ENCODE measurements around the gene RMDN3.
A peak's percentile ranks its signal among the peaks of the same experiment; 100 is the strongest.

RMDN3 gene

DNA sequence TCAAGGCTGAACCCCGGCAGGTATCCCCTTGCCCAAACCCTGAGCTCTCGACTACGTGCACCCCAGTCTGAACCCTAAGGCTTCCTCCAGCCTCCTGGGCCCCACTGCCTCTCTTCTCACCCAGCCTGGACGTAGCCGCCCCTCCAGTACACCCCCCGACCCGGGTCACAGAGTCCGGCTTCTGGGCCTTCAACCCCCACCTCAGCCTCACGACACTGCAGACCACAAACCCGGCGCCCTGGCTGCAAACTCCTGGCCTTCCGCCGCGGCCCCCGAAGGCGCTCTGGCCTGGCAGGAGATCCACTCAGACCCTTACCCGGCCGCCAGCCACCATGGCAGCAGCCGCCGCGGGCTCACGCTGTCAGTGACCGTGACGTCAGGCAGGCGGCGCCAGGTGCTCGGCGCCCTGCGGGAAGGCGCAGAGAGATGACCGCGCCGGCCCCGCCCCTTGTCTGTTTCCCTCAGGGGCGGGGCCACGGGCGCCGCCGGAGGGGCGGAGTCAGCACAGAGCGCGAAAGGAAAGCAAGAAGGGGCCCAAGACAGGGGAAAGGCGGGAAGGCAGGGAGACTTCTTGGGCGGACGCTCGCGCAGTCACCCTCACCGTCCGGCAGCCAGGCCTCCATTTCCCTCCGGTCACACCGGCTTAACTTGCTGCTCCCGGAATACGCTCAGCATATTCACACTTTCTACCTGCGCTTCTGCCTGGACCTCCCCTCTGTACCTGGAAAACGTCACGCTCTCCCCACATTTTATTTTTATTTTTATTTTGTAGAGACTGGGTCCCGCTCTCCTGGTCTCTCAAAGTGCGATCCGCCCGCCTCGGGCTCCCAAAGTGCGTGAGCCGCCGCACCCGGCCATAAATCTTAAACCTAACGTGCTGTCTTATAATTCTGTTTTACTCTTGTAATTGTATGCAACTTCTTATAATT is at the start of gene RMDN3:
RMDN3 (minus strand) TSS at position 372 of the 929 bp plus-strand sequence. CDS start 471 bp downstream, outside the sequence.
- peak; percentile 53 for DNase-seq (ENCODE audit: low read depth)
- TF ChIP-seq, protein P1, sequence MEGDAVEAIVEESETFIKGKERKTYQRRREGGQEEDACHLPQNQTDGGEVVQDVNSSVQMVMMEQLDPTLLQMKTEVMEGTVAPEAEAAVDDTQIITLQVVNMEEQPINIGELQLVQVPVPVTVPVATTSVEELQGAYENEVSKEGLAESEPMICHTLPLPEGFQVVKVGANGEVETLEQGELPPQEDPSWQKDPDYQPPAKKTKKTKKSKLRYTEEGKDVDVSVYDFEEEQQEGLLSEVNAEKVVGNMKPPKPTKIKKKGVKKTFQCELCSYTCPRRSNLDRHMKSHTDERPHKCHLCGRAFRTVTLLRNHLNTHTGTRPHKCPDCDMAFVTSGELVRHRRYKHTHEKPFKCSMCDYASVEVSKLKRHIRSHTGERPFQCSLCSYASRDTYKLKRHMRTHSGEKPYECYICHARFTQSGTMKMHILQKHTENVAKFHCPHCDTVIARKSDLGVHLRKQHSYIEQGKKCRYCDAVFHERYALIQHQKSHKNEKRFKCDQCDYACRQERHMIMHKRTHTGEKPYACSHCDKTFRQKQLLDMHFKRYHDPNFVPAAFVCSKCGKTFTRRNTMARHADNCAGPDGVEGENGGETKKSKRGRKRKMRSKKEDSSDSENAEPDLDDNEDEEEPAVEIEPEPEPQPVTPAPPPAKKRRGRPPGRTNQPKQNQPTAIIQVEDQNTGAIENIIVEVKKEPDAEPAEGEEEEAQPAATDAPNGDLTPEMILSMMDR (conservative IDR thresholded peaks at IDR 0.05; ENCODE audit: low read depth, low read length): no peak
- H3K4me3 ChIP-seq (ENCODE audit: low read length): peak within 1 kb of the TSS; percentile 95

GRCh38 chr15:40803688-40804087 is 48.6 kb upstream of the RMDN3 start:
- TF ChIP-seq, protein P1 (conservative IDR thresholded peaks at IDR 0.05; ENCODE audit: low read depth, low read length): no peak
- no peak for DNase-seq (ENCODE audit: low read depth)
- H3K4me3 ChIP-seq (ENCODE audit: low read length): no peak overlapping the region

DNA sequence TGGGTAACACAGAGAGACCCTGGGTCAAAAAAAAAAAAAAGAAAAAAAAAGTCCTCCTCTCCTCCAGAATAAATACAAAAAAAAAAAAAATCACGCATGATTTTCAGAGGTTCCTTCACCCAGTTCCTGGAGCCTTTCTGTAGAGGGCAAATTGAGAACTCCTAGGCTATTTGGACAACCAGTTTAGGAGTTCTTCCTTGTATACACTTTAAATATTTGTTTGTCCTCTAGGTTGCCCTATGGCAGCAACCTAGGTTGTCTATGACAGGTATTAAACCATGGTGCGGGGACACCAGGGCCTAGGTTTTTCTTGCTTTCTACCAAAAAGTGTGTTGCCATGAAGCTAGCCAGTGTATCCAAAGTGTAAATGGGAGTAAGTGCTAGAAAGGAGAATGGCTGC is 48.0 kb upstream of the RMDN3 start:
- no peak overlapping the region for H3K4me3 ChIP-seq (ENCODE audit: low read length)
- no peak for DNase-seq (ENCODE audit: low read depth)
- TF ChIP-seq, protein P1 (conservative IDR thresholded peaks at IDR 0.05; ENCODE audit: low read depth, low read length): no peak

- TF ChIP-seq, protein P1 (conservative IDR thresholded peaks at IDR 0.05; ENCODE audit: low read depth, low read length): no peak
- DNase-seq (ENCODE audit: low read depth): no peak
These were observed 44.5 kb upstream of the RMDN3 start for GRCh38 chr15:40799523-40799922.

DNA sequence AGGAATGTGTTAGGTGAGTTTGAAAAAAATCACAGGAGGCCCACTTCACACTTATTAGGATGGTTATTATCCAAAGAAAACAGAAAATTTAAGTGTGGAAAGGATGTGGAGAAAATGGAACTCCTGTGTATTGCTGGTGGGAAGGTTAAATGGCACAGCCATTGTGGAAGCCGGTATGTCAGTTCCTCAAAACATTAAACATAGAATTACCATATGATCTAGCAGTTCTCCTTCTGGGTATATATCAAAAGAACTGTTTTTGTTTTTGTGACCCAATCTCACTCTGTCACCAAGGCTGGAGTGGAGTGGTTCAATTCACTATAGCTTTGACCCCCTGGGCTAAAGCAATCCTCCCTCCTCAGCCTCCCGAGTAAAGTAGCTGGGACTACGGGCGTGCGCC is 41.5 kb upstream of the RMDN3 start:
- DNase-seq (ENCODE audit: low read depth): no peak
- TF ChIP-seq, protein P1 (conservative IDR thresholded peaks at IDR 0.05; ENCODE audit: low read depth, low read length): no peak
- no peak overlapping the region for H3K4me3 ChIP-seq (ENCODE audit: low read length)

More at GRCh38 chr15:40799523-40799922, 44.5 kb upstream of the RMDN3 start:
- H3K4me3 ChIP-seq (ENCODE audit: low read length): no peak overlapping the region

DNA sequence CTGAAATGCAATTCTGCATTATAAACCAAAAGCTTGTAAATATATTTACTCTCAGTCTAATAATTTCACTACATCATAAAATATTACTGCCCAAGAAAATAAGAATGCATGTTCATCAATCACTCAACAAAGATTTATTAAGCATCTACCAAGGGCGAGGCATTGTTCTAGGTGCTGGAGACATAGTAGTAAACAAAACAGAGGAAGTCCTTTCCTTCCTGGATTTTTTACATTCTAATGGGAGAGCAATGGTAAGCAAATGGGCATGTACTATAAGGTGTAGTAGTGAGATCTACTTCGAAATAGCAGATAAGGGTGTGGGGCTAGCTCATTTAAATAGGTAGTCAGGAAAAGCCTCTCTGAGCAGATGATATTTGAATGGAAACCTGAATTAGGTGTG is 41.0 kb upstream of the RMDN3 start:
- H3K4me3 ChIP-seq (ENCODE audit: low read length): no peak overlapping the region
- no peak for DNase-seq (ENCODE audit: low read depth)
- TF ChIP-seq, protein P1 (conservative IDR thresholded peaks at IDR 0.05; ENCODE audit: low read depth, low read length): no peak

Data from retinal pigment epithelial cell (primary cell).